ENCODE data around the gene XCR1.
A peak's percentile ranks its signal among the peaks of the same experiment; 100 is the strongest.
"Not testable (repeated sequence)": the region's sequence is repeated elsewhere in the genome, so short reads cannot be mapped to it uniquely, and the experiment has no call there.

XCR1 gene

GRCh38 chr3:46027021-46027705 is at the start of gene XCR1:
Gene XCR1, minus strand, starts transcription at chr3:46027483. Its CDS starts 5,536 bp downstream, at chr3:46021947.
- DNase-seq: no peak

GRCh38 chr3:46076606-46077005 is 49.3 kb upstream of the XCR1 start:
- DNase-seq: peak in 1 of 2 experiments; percentile 7

GRCh38 chr3:46075816-46076215 is 48.5 kb upstream of the XCR1 start:
- DNase-seq: no peak

GRCh38 chr3:46071222-46071858 is 44.1 kb upstream of the XCR1 start:
- no peak for DNase-seq

- DNase-seq: peak in 1 of 2 experiments; percentile 50
Observed at GRCh38 chr3:46070595-46071093, 43.4 kb upstream of the XCR1 start.

GRCh38 chr3:46068501-46068900 is 41.2 kb upstream of the XCR1 start:
- no peak for DNase-seq

- DNase-seq: no peak
Observed at GRCh38 chr3:46067401-46067800, 40.1 kb upstream of the XCR1 start.

- DNase-seq: no peak
Observed at GRCh38 chr3:46065750-46066256, 38.5 kb upstream of the XCR1 start.

GRCh38 chr3:46065294-46065705 is 38.0 kb upstream of the XCR1 start:
- DNase-seq: no peak

- no peak for DNase-seq
Observed at GRCh38 chr3:46062679-46063078, 35.4 kb upstream of the XCR1 start.

GRCh38 chr3:46061887-46062286 is 34.6 kb upstream of the XCR1 start:
- no peak for DNase-seq

- no peak for DNase-seq
Observed at GRCh38 chr3:46061108-46061720, 33.9 kb upstream of the XCR1 start.

GRCh38 chr3:46060551-46060950 is 33.3 kb upstream of the XCR1 start:
- DNase-seq: no peak

GRCh38 chr3:46059432-46059831 is 32.1 kb upstream of the XCR1 start:
- DNase-seq: peak; percentile 14 to 26

GRCh38 chr3:46058981-46059380 is 31.7 kb upstream of the XCR1 start:
- DNase-seq: no peak

GRCh38 chr3:46057716-46058115 is 30.4 kb upstream of the XCR1 start:
- DNase-seq: no peak

GRCh38 chr3:46056686-46057085 is 29.4 kb upstream of the XCR1 start:
- no peak for DNase-seq

GRCh38 chr3:46053761-46054515 is 26.7 kb upstream of the XCR1 start:
- not testable (repeated sequence) for DNase-seq

- DNase-seq: not testable (repeated sequence)
Observed at GRCh38 chr3:46053265-46053664, 26.0 kb upstream of the XCR1 start.

- no peak for DNase-seq
Observed at GRCh38 chr3:46052531-46052930, 25.2 kb upstream of the XCR1 start.

- DNase-seq: no peak
Observed at GRCh38 chr3:46049093-46049492, 21.8 kb upstream of the XCR1 start.

GRCh38 chr3:46046231-46046630 is 18.9 kb upstream of the XCR1 start:
- not testable (repeated sequence) for DNase-seq

- no peak for DNase-seq
Observed at GRCh38 chr3:46038916-46039315, 11.6 kb upstream of the XCR1 start.
